ENCODE data around the gene THPO.
A peak's percentile ranks its signal among the peaks of the same experiment; 100 is the strongest.

GRCh38 chr3:184362668-184363546 is 15.1 kb downstream of the THPO start:
- TF ChIP-seq POLR2AphosphoS5 (IDR thresholded peaks at IDR 0.05), result peak; percentile 92 to 95 (median 92)
- TF ChIP-seq CTCF (IDR thresholded peaks at IDR 0.05 in 8 of 11, conservative IDR thresholded peaks at IDR 0.05 in 3 of 11), result peak; percentile 18 to 78 (median 64)
